ENCODE data around the gene SIGLEC14. TPM values are rescaled to one million over a fixed set of nuclear protein-coding genes. Genes with fewer than 3 reads are reported as not detected.
"Not testable (repeated sequence)": the region's sequence is repeated elsewhere in the genome, so short reads cannot be mapped to it uniquely, and the experiment has no call there.

SIGLEC14 gene
- total RNA-seq, 6 donors from 2014 or later = 5.0 to 44.6 (median 22.3) TPM; not detected in 1

DNA sequence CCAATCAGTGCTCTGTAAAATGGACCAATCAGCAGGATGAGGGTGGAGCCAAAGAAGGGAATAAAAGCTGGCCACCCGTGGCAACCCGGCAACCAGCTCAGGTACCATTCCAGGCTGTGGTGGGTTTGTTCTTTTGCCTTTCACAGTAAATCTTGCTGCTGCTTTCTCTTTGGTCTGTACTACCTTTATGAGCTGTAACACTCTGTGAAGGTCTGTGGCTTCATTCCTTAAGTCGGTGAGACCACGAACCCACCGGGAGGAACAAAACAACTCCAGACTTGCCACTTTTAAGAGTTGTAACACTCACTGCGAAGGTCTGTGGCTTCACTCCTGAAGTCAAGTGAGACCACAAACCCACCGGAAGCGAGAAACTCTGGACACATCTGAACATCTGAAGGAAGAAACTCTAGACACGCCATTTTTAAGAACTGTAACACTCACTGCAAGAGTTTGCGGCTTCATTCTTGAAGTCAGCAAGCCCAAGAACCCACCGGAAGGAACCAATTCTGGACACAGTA, 30.0 kb upstream of the SIGLEC14 start:
- no peaks in the 10 kb centered on the region for H3K27me3 ChIP-seq
- H3K4me3 ChIP-seq = no peak overlapping the region
- H3K9me3 ChIP-seq = no peaks in the 10 kb centered on the region
- ATAC-seq (ENCODE audit: low FRiP score in 2 of 2) (no peak), DNase-seq (no peak)
- WGBS, 2 donors = 60 to 78% methylated on average over 11 of the region's 11 CpGs
- TF ChIP-seq POLR2AphosphoS5 (IDR thresholded peaks at IDR 0.05) (no peak), EP300 (IDR thresholded peaks at IDR 0.05) (no peak), POLR2A (IDR thresholded peaks at IDR 0.05) (no peak)
- TF ChIP-seq, protein P1, sequence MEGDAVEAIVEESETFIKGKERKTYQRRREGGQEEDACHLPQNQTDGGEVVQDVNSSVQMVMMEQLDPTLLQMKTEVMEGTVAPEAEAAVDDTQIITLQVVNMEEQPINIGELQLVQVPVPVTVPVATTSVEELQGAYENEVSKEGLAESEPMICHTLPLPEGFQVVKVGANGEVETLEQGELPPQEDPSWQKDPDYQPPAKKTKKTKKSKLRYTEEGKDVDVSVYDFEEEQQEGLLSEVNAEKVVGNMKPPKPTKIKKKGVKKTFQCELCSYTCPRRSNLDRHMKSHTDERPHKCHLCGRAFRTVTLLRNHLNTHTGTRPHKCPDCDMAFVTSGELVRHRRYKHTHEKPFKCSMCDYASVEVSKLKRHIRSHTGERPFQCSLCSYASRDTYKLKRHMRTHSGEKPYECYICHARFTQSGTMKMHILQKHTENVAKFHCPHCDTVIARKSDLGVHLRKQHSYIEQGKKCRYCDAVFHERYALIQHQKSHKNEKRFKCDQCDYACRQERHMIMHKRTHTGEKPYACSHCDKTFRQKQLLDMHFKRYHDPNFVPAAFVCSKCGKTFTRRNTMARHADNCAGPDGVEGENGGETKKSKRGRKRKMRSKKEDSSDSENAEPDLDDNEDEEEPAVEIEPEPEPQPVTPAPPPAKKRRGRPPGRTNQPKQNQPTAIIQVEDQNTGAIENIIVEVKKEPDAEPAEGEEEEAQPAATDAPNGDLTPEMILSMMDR (IDR thresholded peaks at IDR 0.05) = no peak
- H3K36me3 ChIP-seq = no peaks in the 10 kb centered on the region
- H3K4me1 ChIP-seq = no peaks in the 10 kb centered on the region
- no peak overlapping the region for H3K27ac ChIP-seq

DNA sequence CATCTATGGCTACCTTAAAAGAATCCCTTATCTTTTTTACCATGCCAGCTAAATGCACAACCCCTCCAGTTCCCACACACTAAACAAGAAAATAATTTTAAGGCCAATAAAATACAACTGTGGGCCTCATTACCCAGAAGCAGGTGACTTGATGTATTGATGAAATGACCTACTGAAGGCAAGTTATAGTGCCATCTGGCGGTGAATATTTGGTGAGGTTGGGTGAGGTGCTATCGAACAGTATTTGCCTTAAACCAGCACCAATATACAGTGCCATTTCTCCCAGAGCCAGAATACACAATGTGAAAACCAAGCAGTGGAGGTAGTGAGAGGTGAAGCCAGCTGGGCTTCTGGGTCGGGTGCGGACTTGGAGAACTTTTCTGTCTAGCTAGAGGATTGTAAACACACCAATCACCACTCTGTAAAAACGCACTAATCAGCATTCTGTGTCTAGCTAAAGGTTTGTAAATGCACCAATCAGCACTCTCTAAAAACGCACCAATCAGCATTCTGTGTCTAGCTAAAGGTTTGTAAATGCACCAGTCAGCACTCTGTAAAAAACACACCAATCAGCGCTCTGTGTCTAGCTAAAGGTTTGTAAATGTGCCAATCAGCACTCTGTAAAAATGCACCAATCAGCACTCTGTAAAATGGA, 29.4 kb upstream of the SIGLEC14 start:
- H3K4me3 ChIP-seq, H3K36me3 ChIP-seq, H3K27me3 ChIP-seq, H3K4me1 ChIP-seq, H3K9me3 ChIP-seq, H3K27ac ChIP-seq, DNase-seq: not testable (repeated sequence)
- TF ChIP-seq, protein P1 (IDR thresholded peaks at IDR 0.05) = peak in 4 of 6 experiments; percentile 14 to 24 (median 21)
- peak in 1 of 2 donors; percentile 56 for ATAC-seq (ENCODE audit: low FRiP score in 2 of 2)
- 46 to 61% methylated on average over 7 of the region's 7 CpGs for WGBS, 2 donors

DNA sequence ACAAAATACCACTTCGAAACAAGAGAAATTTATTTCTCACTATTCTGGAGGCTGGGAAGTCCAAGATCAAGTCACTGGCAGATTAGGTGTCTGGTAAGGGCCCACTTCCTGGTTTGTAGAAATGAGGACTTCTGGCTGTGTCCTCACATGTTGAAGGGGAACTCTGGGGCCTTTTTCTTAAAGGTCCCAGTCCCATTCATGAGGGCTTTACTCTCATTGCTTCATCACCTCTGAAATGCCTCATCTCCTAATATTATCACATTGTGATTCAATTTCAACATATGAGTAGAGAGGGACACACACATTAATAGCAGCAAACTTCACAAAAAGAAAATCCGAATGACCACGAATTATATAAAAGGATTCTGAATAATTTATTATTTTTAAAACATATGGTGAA, 21.6 kb upstream of the SIGLEC14 start:
- WGBS, 2 donors = 89 to 92% methylated on average over 3 of the region's 3 CpGs
- Histone ChIP-seq H3K9me3 (no peaks in the 10 kb centered on the region), H3K4me1 (no peaks in the 10 kb centered on the region), H3K27me3 (no peaks in the 10 kb centered on the region), H3K36me3 (no peaks in the 10 kb centered on the region), H3K4me3 (no peak overlapping the region), H3K27ac (no peak overlapping the region)
- TF ChIP-seq POLR2A (IDR thresholded peaks at IDR 0.05) (no peak), POLR2AphosphoS5 (IDR thresholded peaks at IDR 0.05) (no peak), EP300 (IDR thresholded peaks at IDR 0.05) (no peak)
- TF ChIP-seq, protein P1 (IDR thresholded peaks at IDR 0.05) = no peak
- no peak for DNase-seq
- no peak for ATAC-seq (ENCODE audit: low FRiP score in 2 of 2)

DNA sequence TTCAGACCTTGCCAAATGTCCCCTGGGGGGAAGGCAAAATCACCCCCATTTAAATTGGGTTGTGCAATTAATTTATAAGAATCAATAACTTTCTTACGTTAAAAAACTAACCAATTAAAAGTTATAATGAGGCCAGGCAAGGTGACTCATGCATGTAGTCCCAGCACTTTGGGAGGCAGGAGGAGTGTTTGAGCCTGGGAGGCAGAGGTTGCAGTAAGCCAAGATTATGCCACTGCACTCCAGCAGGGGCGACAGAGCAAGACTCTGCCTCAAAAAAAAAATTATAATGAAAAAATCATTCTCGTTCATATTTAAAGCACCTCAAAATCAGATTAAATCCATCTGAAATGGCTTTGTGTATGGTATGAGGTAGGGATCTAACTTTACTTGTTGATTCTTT, 18.4 kb upstream of the SIGLEC14 start:
- DNase-seq (no peak), ATAC-seq (ENCODE audit: low FRiP score in 2 of 2) (no peak)
- no peaks in the 10 kb centered on the region for H3K4me1 ChIP-seq
- H3K27ac ChIP-seq = no peak overlapping the region
- H3K4me3 ChIP-seq = no peak overlapping the region
- H3K9me3 ChIP-seq = no peaks in the 10 kb centered on the region
- no peak for TF ChIP-seq POLR2AphosphoS5 (IDR thresholded peaks at IDR 0.05)
- TF ChIP-seq POLR2A (IDR thresholded peaks at IDR 0.05) = no peak
- TF ChIP-seq EP300 (IDR thresholded peaks at IDR 0.05) = no peak
- TF ChIP-seq, protein P1 (IDR thresholded peaks at IDR 0.05) = no peak
- no peaks in the 10 kb centered on the region for H3K27me3 ChIP-seq
- no peaks in the 10 kb centered on the region for H3K36me3 ChIP-seq
- WGBS, 2 donors = 59 to 62% methylated on average over 3 of the region's 3 CpGs

DNA sequence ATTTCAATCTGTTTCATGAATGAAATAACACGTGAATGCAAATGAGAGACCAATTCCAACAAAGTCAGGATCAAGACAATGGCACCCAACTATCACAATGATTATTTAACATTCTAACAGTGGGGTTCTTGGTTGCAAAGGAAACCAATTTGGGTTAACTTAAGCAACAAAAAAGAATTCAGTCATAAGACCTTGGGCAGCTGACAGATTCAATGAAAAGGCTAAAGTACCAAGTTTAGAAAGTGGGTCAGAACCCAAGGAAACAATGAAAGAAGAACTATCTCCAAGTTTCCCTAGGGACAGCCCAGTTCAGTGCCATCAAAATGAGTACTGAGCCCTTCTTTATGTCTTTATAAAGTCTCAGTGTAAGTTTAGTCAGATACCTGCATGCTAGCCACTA, 17.5 kb upstream of the SIGLEC14 start:
- ATAC-seq (ENCODE audit: low FRiP score in 2 of 2) (no peak), DNase-seq (no peak)
- TF ChIP-seq POLR2AphosphoS5 (IDR thresholded peaks at IDR 0.05) (no peak), POLR2A (IDR thresholded peaks at IDR 0.05) (no peak), EP300 (IDR thresholded peaks at IDR 0.05) (no peak)
- TF ChIP-seq, protein P1 (IDR thresholded peaks at IDR 0.05) = no peak
- WGBS, 2 donors = 17 to 32% methylated on average over 1 of the region's 1 CpG
- Histone ChIP-seq H3K9me3 (no peaks in the 10 kb centered on the region), H3K36me3 (no peaks in the 10 kb centered on the region), H3K27me3 (no peaks in the 10 kb centered on the region), H3K27ac (no peak overlapping the region), H3K4me3 (no peak overlapping the region), H3K4me1 (no peaks in the 10 kb centered on the region)

Data from upper lobe of left lung (tissue), 6 donors.